IMR-90 (cell line): ENCODE results near the gene DNAH8. TPM values are rescaled to one million over a fixed set of nuclear protein-coding genes. Genes with fewer than 3 reads are reported as not detected.

Source experiments
- ATAC-seq: fragments of 200-7000 bp; cut with Tn5 transposase; 2 replicates; pipeline ENCODE4 v1.9.1; 2020; ENCODE audit warnings: low read depth, mild to moderate bottlenecking, moderate library complexity
- BruUV-seq: library from RNA; stranded (reverse); fragments of 400-500 nt; replicated peaks from 2 replicates; lab custom pipeline; 2021; lab: Mats Ljungman, UMichigan
- CTCF ChIA-PET: fragments of 300-600 bp; formaldehyde crosslinking; extraction: SDS; loops from one replicate; lab custom pipeline; 2021; ENCODE audit warnings: antibody characterized with exemption; lab: Yijun Ruan, JAX
- POLR2A ChIA-PET: fragments of 300-600 bp; sonication (Branson Sonifier 250); formaldehyde crosslinking; loops from one replicate; lab custom pipeline; 2022; ENCODE audit warnings: antibody characterized with exemption; ENCODE audit not compliant: unreplicated experiment; lab: Charles Lee
- DNase-seq: peaks from one replicate; pipeline ENCODE4 v3.0.0; 2013
- H2AFZ ChIP-seq: replicated peaks from 2 replicates; pipeline ENCODE3; 2013; ENCODE audit warnings: low read length, mild to moderate bottlenecking; ENCODE audit not compliant: poor library complexity
- H2AK5ac ChIP-seq: 2 replicates; pipeline ENCODE4 v1.6.1; 2013; ENCODE audit warnings: low read depth, low read length, inconsistent platforms
- H2AK9ac ChIP-seq: replicated peaks from 2 replicates; pipeline ENCODE3; 2013; ENCODE audit warnings: mild to moderate bottlenecking, low read depth, low read length, moderate library complexity; ENCODE audit not compliant: poor library complexity
- H2BK120ac ChIP-seq: 2 replicates; pipeline ENCODE4 v1.6.1; 2013; ENCODE audit warnings: low read depth, low read length, inconsistent platforms
- H2BK15ac ChIP-seq: 3 replicates; pipeline ENCODE4 v1.6.1; 2013; ENCODE audit warnings: low read depth, low read length, inconsistent platforms
- H2BK20ac ChIP-seq: 2 replicates; pipeline ENCODE4 v1.6.1; 2013; ENCODE audit warnings: low read depth, mild to moderate bottlenecking, inconsistent platforms, low read length, moderate library complexity
- H2BK5ac ChIP-seq: 2 replicates; pipeline ENCODE4 v1.6.1; 2013; ENCODE audit warnings: mild to moderate bottlenecking, low read depth, low read length, inconsistent platforms; ENCODE audit not compliant: poor library complexity, severe bottlenecking
- H3K14ac ChIP-seq: replicated peaks from 2 replicates; pipeline ENCODE4 v1.6.1; 2013; ENCODE audit warnings: low read depth, low read length, inconsistent platforms
- H3K18ac ChIP-seq: 2 replicates; pipeline ENCODE4 v1.6.1; 2013; ENCODE audit warnings: low read depth, low read length, control low read depth
- H3K23ac ChIP-seq: 2 replicates; pipeline ENCODE4 v1.6.1; 2013; ENCODE audit warnings: low read depth, low read length, inconsistent platforms
- H3K27ac ChIP-seq: 2 replicates; pipeline ENCODE4 v1.5.1; 2013; ENCODE audit warnings: mild to moderate bottlenecking, control low read depth, low read length; ENCODE audit not compliant: insufficient read depth
- H3K27me3 ChIP-seq: 2 replicates; pipeline ENCODE4 v1.6.1; 2013; ENCODE audit warnings: low read length; ENCODE audit not compliant: control insufficient read depth, insufficient read depth
- H3K36me3 ChIP-seq: 2 replicates; pipeline ENCODE4 v1.6.1; 2013; ENCODE audit warnings: low read length, mixed read lengths; ENCODE audit not compliant: control insufficient read depth, insufficient read depth
- H3K4ac ChIP-seq: 2 replicates; pipeline ENCODE4 v1.6.1; 2013; ENCODE audit warnings: low read depth, low read length, inconsistent platforms
- H3K4me1 ChIP-seq: 2 replicates; pipeline ENCODE4 v1.6.1; 2013; ENCODE audit warnings: low read length, mixed read lengths; ENCODE audit not compliant: control insufficient read depth, insufficient read depth
- H3K4me2 ChIP-seq: 2 replicates; pipeline ENCODE4 v1.6.1; 2013; ENCODE audit warnings: low read depth, mild to moderate bottlenecking, control low read depth, low read length, moderate library complexity
- H3K4me3 ChIP-seq: 2 replicates; pipeline ENCODE4 v1.5.1; 2013; ENCODE audit warnings: low read depth, mild to moderate bottlenecking, control low read depth, low read length, moderate library complexity; ENCODE audit not compliant: insufficient read depth
- H3K56ac ChIP-seq: 2 replicates; pipeline ENCODE4 v1.6.1; 2013; ENCODE audit warnings: low read length, inconsistent platforms; ENCODE audit not compliant: insufficient read depth; ENCODE audit errors: extremely low read depth
- H3K79me1 ChIP-seq, 2 experiments: 2 replicates each; pipeline ENCODE4 v1.6.1; 2013; ENCODE audit warnings: low read length in 2 of 2, inconsistent platforms in 1 of 2, low read depth in 1 of 2
- H3K9ac ChIP-seq: 2 replicates; pipeline ENCODE4 v1.6.1; 2013; ENCODE audit warnings: low read depth, low read length, control low read depth
- H3K9me1 ChIP-seq: 2 replicates; pipeline ENCODE4 v1.6.1; 2013; ENCODE audit warnings: low read length, inconsistent platforms; ENCODE audit not compliant: insufficient read depth
- H3K9me3 ChIP-seq: 2 replicates; pipeline ENCODE4 v1.6.1; 2013; ENCODE audit warnings: low read length; ENCODE audit not compliant: control insufficient read depth, insufficient read depth
- H4K20me1 ChIP-seq: 2 replicates; pipeline ENCODE4 v1.6.1; 2013; ENCODE audit warnings: low read length, inconsistent platforms; ENCODE audit not compliant: insufficient read depth
- H4K5ac ChIP-seq: 2 replicates; pipeline ENCODE4 v1.6.1; 2013; ENCODE audit warnings: mild to moderate bottlenecking, low read depth, low read length, control low read depth
- H4K8ac ChIP-seq, 2 experiments: 2 replicates each; pipeline ENCODE4 v1.6.1; 2013; ENCODE audit warnings: low read depth in 2 of 2, low read length in 2 of 2, control low read depth in 1 of 2, inconsistent platforms in 1 of 2
- H4K91ac ChIP-seq: 2 replicates; pipeline ENCODE4 v1.6.1; 2013; ENCODE audit warnings: low read depth, low read length, inconsistent platforms; ENCODE audit not compliant: insufficient read depth
- BHLHE40 ChIP-seq: fragments of 150-350 bp; IDR thresholded peaks from 2 replicates; pipeline ENCODE4 v1.6.1; 2016; ENCODE audit warnings: mild to moderate bottlenecking, low read depth, low read length
- CEBPB ChIP-seq: IDR thresholded peaks from 2 replicates; pipeline ENCODE4 v1.6.1; 2012; ENCODE audit warnings: low read depth, low read length, improper control_type of control experiment
- CHD1 ChIP-seq: IDR thresholded peaks from 2 replicates; pipeline ENCODE4 v1.6.1; 2012; ENCODE audit warnings: low read depth, low read length, improper control_type of control experiment
- ELK1 ChIP-seq: fragments of 150-350 bp; IDR thresholded peaks from 2 replicates; pipeline ENCODE4 v1.6.1; 2016; ENCODE audit warnings: low read depth, mild to moderate bottlenecking, low read length, moderate library complexity, borderline replicate concordance
- FOS ChIP-seq: fragments of 150-350 bp; IDR thresholded peaks from 2 replicates; pipeline ENCODE4 v1.6.1; 2016; ENCODE audit warnings: low read depth, low read length
- MAFK ChIP-seq: IDR thresholded peaks from 2 replicates; pipeline ENCODE4 v1.6.1; 2012; ENCODE audit warnings: low read depth, low read length, improper control_type of control experiment
- MAZ ChIP-seq: IDR thresholded peaks from 2 replicates; pipeline ENCODE4 v1.6.1; 2012; ENCODE audit warnings: low read depth, mild to moderate bottlenecking, low read length, improper control_type of control experiment, moderate library complexity, borderline replicate concordance
- MXI1 ChIP-seq: IDR thresholded peaks from 2 replicates; pipeline ENCODE4 v1.6.1; 2012; ENCODE audit warnings: low read depth, mild to moderate bottlenecking, low read length, moderate library complexity, borderline replicate concordance
- NFE2L2 ChIP-seq: fragments of 150-350 bp; IDR thresholded peaks from 2 replicates; pipeline ENCODE4 v1.6.1; 2016; ENCODE audit warnings: low read depth, mild to moderate bottlenecking, low read length
- POLR2A ChIP-seq: IDR thresholded peaks from 2 replicates; pipeline ENCODE4 v1.6.1; 2012; ENCODE audit warnings: mild to moderate bottlenecking, low read depth, low read length
- RAD21 ChIP-seq: IDR thresholded peaks from 2 replicates; pipeline ENCODE4 v1.6.1; 2012; ENCODE audit warnings: low read length, improper control_type of control experiment
- RCOR1 ChIP-seq: IDR thresholded peaks from 2 replicates; pipeline ENCODE4 v1.6.1; 2012; ENCODE audit warnings: mild to moderate bottlenecking, low read length, improper control_type of control experiment; ENCODE audit not compliant: insufficient replicate concordance
- RFX5 ChIP-seq: IDR thresholded peaks from 2 replicates; pipeline ENCODE4 v1.8.0; 2012; ENCODE audit warnings: low read depth, mild to moderate bottlenecking, low read length, moderate library complexity
- SMC3 ChIP-seq: fragments of 150-350 bp; IDR thresholded peaks from 2 replicates; pipeline ENCODE4 v1.6.1; 2016; ENCODE audit warnings: low read depth, mild to moderate bottlenecking, antibody characterized with exemption, low read length, moderate library complexity
- USF2 ChIP-seq: fragments of 150-350 bp; IDR thresholded peaks from 2 replicates; pipeline ENCODE4 v1.6.1; 2017; ENCODE audit warnings: mild to moderate bottlenecking, antibody characterized with exemption, low read length, low read depth
- WGBS, 2 experiments: methylation state at CpG; one replicate each; pipeline versions ENCODE4 v1.1.5 to v1.1.7; 2013; ENCODE audit warnings: missing lambda C conversion rate in 2 of 2; ENCODE audit not compliant: insufficient read length in 1 of 2; ENCODE audit errors: extremely low coverage in 2 of 2; 5-methylcytosine and 5-hydroxymethylcytosine counted together
- dilution Hi-C: fragments of 300-500 bp; cut with HindIII; formaldehyde crosslinking; loops from one replicate; pipeline ENCODE4 v1.14.3; 2018; ENCODE audit warnings: low sequenced_read_pairs; ENCODE audit not compliant: unreplicated experiment
- in situ Hi-C: fragments of 300-500 bp; cut with MboI; formaldehyde crosslinking; loops from 3 replicates; pipeline ENCODE4 v1.14.3; 2019; ENCODE audit warnings: low sequenced_read_pairs, inconsistent platforms, mixed read lengths
- intact Hi-C: fragments of 100-400 bp; cut with micrococcal nuclease; formaldehyde crosslinking; loops from 2 replicates; pipeline ENCODE4 v1.10.0; 2022
- polyA plus RNA-seq, 3 experiments: library from polyadenylated mRNA; depleted of rRNA; stranded (reverse); fragments of >200 nt; gene quantifications; 2 replicates each; pipeline ENCODE4 v1.2.3, GENCODE V29; 2012; ENCODE audit warnings: low replicate concordance in 1 of 3
- total RNA-seq: library from RNA; depleted of rRNA; stranded (reverse); fragments of >200 nt; gene quantifications from 2 replicates; pipeline ENCODE4 v1.2.3, GENCODE V29; 2012
- TF ChIP-seq, protein P1 (sequence below): conservative IDR thresholded peaks from 2 replicates; pipeline ENCODE4 v1.5.1; 2012; ENCODE audit warnings: mild to moderate bottlenecking, low read depth, low read length, improper control_type of control experiment

Gene DNAH8
- total and polyA plus RNA-seq, 2 of the 4 experiments (the other 2 are of a cell fraction) = not detected

- H3K4ac ChIP-seq = no peak overlapping the region
- no peak overlapping the region for H4K91ac ChIP-seq
- no peaks in the 10 kb centered on the region for H3K4me1 ChIP-seq
- no peak overlapping the region for H4K5ac ChIP-seq
- ATAC-seq (no peak), DNase-seq (no peak)
- no peak overlapping the region for H3K18ac ChIP-seq
- H4K8ac ChIP-seq = no peak overlapping the region
- H3K14ac ChIP-seq = no peak overlapping the region
- no peak overlapping the region for H2BK15ac ChIP-seq
- no peak overlapping the region for H3K56ac ChIP-seq
- H3K79me1 ChIP-seq = no peaks in the 10 kb centered on the region
- TF ChIP-seq RCOR1 (no peak), MAZ (no peak), POLR2A (no peak), CHD1 (no peak), BHLHE40 (no peak), RAD21 (no peak), FOS (no peak), ELK1 (no peak), MAFK (no peak), CEBPB (no peak), SMC3 (no peak), MXI1 (no peak), RFX5 (no peak), NFE2L2 (no peak), USF2 (no peak)
- TF ChIP-seq, protein P1, sequence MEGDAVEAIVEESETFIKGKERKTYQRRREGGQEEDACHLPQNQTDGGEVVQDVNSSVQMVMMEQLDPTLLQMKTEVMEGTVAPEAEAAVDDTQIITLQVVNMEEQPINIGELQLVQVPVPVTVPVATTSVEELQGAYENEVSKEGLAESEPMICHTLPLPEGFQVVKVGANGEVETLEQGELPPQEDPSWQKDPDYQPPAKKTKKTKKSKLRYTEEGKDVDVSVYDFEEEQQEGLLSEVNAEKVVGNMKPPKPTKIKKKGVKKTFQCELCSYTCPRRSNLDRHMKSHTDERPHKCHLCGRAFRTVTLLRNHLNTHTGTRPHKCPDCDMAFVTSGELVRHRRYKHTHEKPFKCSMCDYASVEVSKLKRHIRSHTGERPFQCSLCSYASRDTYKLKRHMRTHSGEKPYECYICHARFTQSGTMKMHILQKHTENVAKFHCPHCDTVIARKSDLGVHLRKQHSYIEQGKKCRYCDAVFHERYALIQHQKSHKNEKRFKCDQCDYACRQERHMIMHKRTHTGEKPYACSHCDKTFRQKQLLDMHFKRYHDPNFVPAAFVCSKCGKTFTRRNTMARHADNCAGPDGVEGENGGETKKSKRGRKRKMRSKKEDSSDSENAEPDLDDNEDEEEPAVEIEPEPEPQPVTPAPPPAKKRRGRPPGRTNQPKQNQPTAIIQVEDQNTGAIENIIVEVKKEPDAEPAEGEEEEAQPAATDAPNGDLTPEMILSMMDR = no peak
- in situ Hi-C loops (no loop called here), intact Hi-C loops (no loop called here), dilution Hi-C loops (no loop called here)
- no peaks in the 10 kb centered on the region for H3K9me3 ChIP-seq
- no peak overlapping the region for H3K4me2 ChIP-seq
- no TSS peak for BruUV-seq
- H3K4me3 ChIP-seq = no peak overlapping the region
- 51% methylated on average over 4 of the region's 7 CpGs; no CpG with 5 or more reads in 1 of the 2 experiments for WGBS, 2 experiments
- POLR2A ChIA-PET = no interaction called here
- no peak overlapping the region for H3K27ac ChIP-seq
- H2BK120ac ChIP-seq = no peak overlapping the region
- H2BK20ac ChIP-seq = no peak overlapping the region
- no peak overlapping the region for H3K23ac ChIP-seq
- H3K27me3 ChIP-seq = 0 out of 2 replicates have a peak, but pooled peaks cover 1% of the 10 kb centered on the region
- H4K20me1 ChIP-seq = no peaks in the 10 kb centered on the region
- H2AK9ac ChIP-seq = no peak overlapping the region
- CTCF ChIA-PET = no interaction called here
- no peak overlapping the region for H2AFZ ChIP-seq
- H2AK5ac ChIP-seq = no peak overlapping the region
- H3K36me3 ChIP-seq = no peaks in the 10 kb centered on the region
- H3K9me1 ChIP-seq = no peaks in the 10 kb centered on the region
- H3K9ac ChIP-seq = no peak overlapping the region
- no peak overlapping the region for H2BK5ac ChIP-seq
Measured at GRCh38 chr6:38876475-38876874, 161.4 kb downstream of the DNAH8 start.
